Kidney epithelial cell (primary cell): ENCODE results near the gene FAM181B. TPM values are rescaled to one million over a fixed set of nuclear protein-coding genes. Genes with fewer than 3 reads are reported as not detected.

Experiments
- DNase-seq: peaks from one replicate; pipeline ENCODE4 v3.0.0-alpha.2; 2010; ENCODE audit warnings: low read depth
- H3K27me3 ChIP-seq: 2 replicates; pipeline ENCODE4 v1.6.0; 2011; ENCODE audit warnings: low read length; ENCODE audit not compliant: control insufficient read depth, insufficient read depth
- H3K36me3 ChIP-seq: 2 replicates; pipeline ENCODE4 v1.5.1; 2011; ENCODE audit warnings: low read length; ENCODE audit not compliant: control insufficient read depth, insufficient read depth
- H3K4me3 ChIP-seq: 2 replicates; pipeline ENCODE4 v1.5.1; 2011; ENCODE audit warnings: low read depth, mild to moderate bottlenecking, control low read depth, low read length
- CTCF ChIP-seq: IDR thresholded peaks from 2 replicates; pipeline ENCODE4 v1.5.1; 2011; ENCODE audit warnings: mild to moderate bottlenecking, moderate library complexity, low read length, control low read depth, inconsistent platforms; ENCODE audit not compliant: insufficient read depth, poor library complexity, severe bottlenecking
- total RNA-seq: library from RNA; depleted of rRNA; stranded (reverse); fragments of >200 nt; gene quantifications from 2 replicates; pipeline ENCODE4 v1.2.3, GENCODE V29; 2015

FAM181B gene
- total RNA-seq, 1 donor from 2014 or later: 0.38 TPM

- TF ChIP-seq CTCF: no peak
- Histone ChIP-seq H3K27me3 (no peaks in the 10 kb centered on the region), H3K36me3 (no peaks in the 10 kb centered on the region), H3K4me3 (no peak overlapping the region)
- no peak for DNase-seq
These were observed 14.8 kb downstream of the FAM181B start for GRCh38 chr11:82718821-82719220.

GRCh38 chr11:82718307-82718706 is 15.4 kb downstream of the FAM181B start:
- Histone ChIP-seq H3K4me3 (no peak overlapping the region), H3K27me3 (no peaks in the 10 kb centered on the region), H3K36me3 (no peaks in the 10 kb centered on the region)
- TF ChIP-seq CTCF: peak; percentile 73
- no peak for DNase-seq

DNA sequence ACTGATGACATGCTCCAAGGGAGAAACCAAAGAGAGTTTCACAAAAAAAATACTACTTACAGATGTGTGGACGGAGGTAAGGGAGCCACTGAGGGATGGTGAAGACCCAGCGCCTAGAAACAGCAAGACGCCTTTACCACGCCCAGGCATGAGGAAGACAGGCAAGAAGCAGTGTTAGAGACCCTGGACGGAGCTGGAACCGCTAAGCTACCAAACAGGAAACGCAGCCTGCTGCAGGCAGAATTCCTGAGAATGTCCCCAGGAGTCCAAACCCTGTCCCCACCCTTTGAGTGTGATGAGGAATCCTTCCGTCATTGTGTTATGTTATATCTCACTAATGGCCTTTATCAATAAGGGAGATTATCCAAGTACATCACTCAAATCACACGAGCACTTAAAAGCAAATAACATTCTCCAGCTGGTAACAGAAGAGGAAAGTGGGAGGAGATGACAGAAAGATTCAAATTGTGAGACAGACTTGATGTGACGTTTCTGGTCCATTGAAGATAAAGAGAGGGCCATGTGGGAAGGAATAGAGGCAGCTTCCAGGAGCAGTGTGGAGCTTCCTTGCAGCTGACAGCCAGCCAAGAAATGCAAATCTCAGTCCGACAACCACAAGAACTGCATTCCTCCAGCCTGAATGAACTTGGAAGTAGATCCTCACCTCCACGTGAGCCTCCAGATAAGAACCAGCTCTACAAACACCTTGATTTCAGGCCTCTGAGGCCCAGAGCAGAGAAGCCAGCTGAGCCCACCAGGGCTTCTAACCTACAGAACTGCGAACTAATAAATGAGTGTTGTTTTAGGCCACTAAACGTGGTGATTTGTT is 19.1 kb downstream of the FAM181B start:
- TF ChIP-seq CTCF: no peak
- Histone ChIP-seq H3K36me3 (no peaks in the 10 kb centered on the region), H3K27me3 (no peaks in the 10 kb centered on the region), H3K4me3 (no peak overlapping the region)
- no peak for DNase-seq

DNA sequence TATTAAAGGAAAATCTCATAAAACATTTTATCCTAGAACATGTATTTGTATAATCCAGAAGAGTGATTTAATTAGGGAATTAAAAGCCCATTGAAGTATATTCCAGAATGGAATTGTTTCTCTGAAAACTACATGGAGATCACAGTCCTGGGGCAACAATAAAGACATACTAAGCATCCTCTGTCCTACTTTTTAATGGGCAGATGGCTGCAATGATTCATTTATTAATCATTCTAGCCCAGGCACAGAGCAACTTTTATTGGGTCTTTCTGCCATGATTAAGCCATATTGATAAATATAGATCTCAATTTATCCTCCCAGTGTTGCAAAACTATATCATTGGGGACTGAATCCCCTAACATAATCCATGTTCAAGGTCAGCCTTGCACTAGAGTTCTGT is 22.0 kb downstream of the FAM181B start:
- DNase-seq: no peak
- Histone ChIP-seq H3K27me3 (no peaks in the 10 kb centered on the region), H3K36me3 (no peaks in the 10 kb centered on the region), H3K4me3 (no peak overlapping the region)
- no peak for TF ChIP-seq CTCF

GRCh38 chr11:82703796-82704195 is 29.9 kb downstream of the FAM181B start:
- no peak for TF ChIP-seq CTCF
- Histone ChIP-seq H3K36me3 (no peaks in the 10 kb centered on the region), H3K27me3 (no peaks in the 10 kb centered on the region), H3K4me3 (no peak overlapping the region)
- no peak for DNase-seq

GRCh38 chr11:82703226-82703625 is 30.4 kb downstream of the FAM181B start:
- no peak for DNase-seq
- H3K27me3 ChIP-seq: no peaks in the 10 kb centered on the region
- no peak for TF ChIP-seq CTCF
- H3K36me3 ChIP-seq: no peaks in the 10 kb centered on the region
- no peak overlapping the region for H3K4me3 ChIP-seq
